GM12878 (cell line): Measurements from ENCODE around the gene PDF. TPM values are rescaled to one million over a fixed set of nuclear protein-coding genes. Genes with fewer than 3 reads are reported as not detected.

ENCODE experiments used
- BHLHE40 ChIP-seq, 2 experiments: fragments of 450-650 bp in 1 of 2; IDR thresholded peaks; 2 replicates each; pipeline ENCODE4 v1.6.1; 2011 to 2017; ENCODE audit warnings: low read depth in 2 of 2, borderline replicate concordance in 1 of 2, improper control_type of control experiment in 1 of 2, low read length in 1 of 2, mild to moderate bottlenecking in 1 of 2
- GATAD2B ChIP-seq: fragments of 450-650 bp; conservative IDR thresholded peaks from 2 replicates; pipeline ENCODE4 v1.6.1; 2017; ENCODE audit warnings: low read depth, mild to moderate bottlenecking, moderate library complexity
- HDAC2 ChIP-seq: fragments of 200-600 bp; sonication (generic); IDR thresholded peaks from 2 replicates; pipeline ENCODE4 v1.6.1; 2017
- MEF2A ChIP-seq: IDR thresholded peaks from 2 replicates; pipeline ENCODE4 v1.6.1; 2011; ENCODE audit warnings: low read depth, mild to moderate bottlenecking, low read length, moderate library complexity; ENCODE audit not compliant: insufficient read depth
- MEF2B ChIP-seq: fragments of 450-650 bp; IDR thresholded peaks from 2 replicates; pipeline ENCODE4 v1.6.1; 2018; ENCODE audit warnings: mild to moderate bottlenecking, moderate library complexity; ENCODE audit not compliant: partially characterized antibody, poor library complexity, severe bottlenecking
- NFYB ChIP-seq: IDR thresholded peaks from 2 replicates; pipeline ENCODE4 v1.6.1; 2011; ENCODE audit warnings: low read depth, mild to moderate bottlenecking, low read length, improper control_type of control experiment, moderate library complexity; ENCODE audit not compliant: insufficient read depth
- POLR2AphosphoS2 ChIP-seq: IDR thresholded peaks from 2 replicates; pipeline ENCODE4 v1.6.1; 2011; ENCODE audit warnings: low read depth, mild to moderate bottlenecking, low read length, improper control_type of control experiment, moderate library complexity
- RBBP5 ChIP-seq: fragments of 200-600 bp; sonication (generic); conservative IDR thresholded peaks from 2 replicates; pipeline ENCODE4 v1.6.1; 2016
- RELA ChIP-seq: fragments of 450-650 bp; IDR thresholded peaks from 2 replicates; pipeline ENCODE4 v1.8.0; 2014; ENCODE audit warnings: borderline replicate concordance; ENCODE audit not compliant: partially characterized antibody
- RFX5 ChIP-seq: IDR thresholded peaks from 2 replicates; pipeline ENCODE4 v1.6.1; 2011; ENCODE audit warnings: low read depth, low read length, improper control_type of control experiment
- SRF ChIP-seq, 2 experiments: IDR thresholded peaks; 2 replicates each; pipeline ENCODE4 v1.6.1; 2011; ENCODE audit warnings: low read depth in 2 of 2, low read length in 2 of 2, mild to moderate bottlenecking in 1 of 2, moderate library complexity in 1 of 2
- TCF3 ChIP-seq: IDR thresholded peaks from 2 replicates; pipeline ENCODE4 v1.6.1; 2012; ENCODE audit warnings: low read depth, mild to moderate bottlenecking, low read length, borderline replicate concordance; ENCODE audit not compliant: insufficient read depth
- polyA plus RNA-seq, 11 experiments: library from polyadenylated mRNA; depleted of rRNA in 4 of 11; unstranded in 6 of 11; stranded (reverse) in 5 of 11; fragments of >200 nt; fragmentation: Nextera tagmentation in 4 of 11; fragmentation: Illumina TruSeq in 1 of 11; extraction: Ambion mirVana in 4 of 11; extraction: Trizol in 1 of 11; gene quantifications; 1 replicate in 1 of 11; 2 replicates in 10 of 11; pipeline versions ENCODE4 v1.2.1 to v1.2.3, GENCODE V29; 2011 to 2016; ENCODE audit warnings: inconsistent platforms in 2 of 11, missing spikeins in 2 of 11, low read depth in 1 of 11
- total RNA-seq, 4 experiments: library from RNA; depleted of rRNA in 3 of 4; stranded (reverse); fragments of >200 nt in 3 of 4; fragmentation: Illumina TruSeq in 1 of 4; extraction: Trizol in 1 of 4; gene quantifications; 2 replicates each; pipeline versions ENCODE4 v1.2.1 to v1.2.3, GENCODE V29; 2013 to 2021
- TF ChIP-seq, protein P1 (sequence below): fragments of 450-650 bp; IDR thresholded peaks from 2 replicates; pipeline ENCODE4 v1.6.1; 2016; ENCODE audit warnings: mild to moderate bottlenecking
- TF ChIP-seq, protein P2 (sequence below): fragments of 450-650 bp; formaldehyde crosslinking; IDR thresholded peaks from 2 replicates; pipeline ENCODE4 v1.4.0; 2020; ENCODE audit warnings: mild to moderate bottlenecking, moderate library complexity
- TF ChIP-seq, protein P3 (sequence below): fragments of 450-650 bp; formaldehyde crosslinking; IDR thresholded peaks from 2 replicates; pipeline ENCODE4 v1.5.0; 2022; ENCODE audit warnings: mild to moderate bottlenecking, missing genetic modification characterization
- TF ChIP-seq, protein P4 (sequence below): IDR thresholded peaks from 2 replicates; pipeline ENCODE4 v1.6.1; 2011; ENCODE audit warnings: low read depth, low read length, improper control_type of control experiment, borderline replicate concordance
- TF ChIP-seq, protein P5 (sequence below): fragments of 450-650 bp; IDR thresholded peaks from 2 replicates; pipeline ENCODE4 v1.6.1; 2016; ENCODE audit warnings: mild to moderate bottlenecking

PDF gene
- total and polyA plus RNA-seq, 10 of the 15 experiments (the other 5 are each of a cell fraction or from before 2014, with no cell fraction given): 0.13 to 44.1 (median 16.7) TPM

DNA sequence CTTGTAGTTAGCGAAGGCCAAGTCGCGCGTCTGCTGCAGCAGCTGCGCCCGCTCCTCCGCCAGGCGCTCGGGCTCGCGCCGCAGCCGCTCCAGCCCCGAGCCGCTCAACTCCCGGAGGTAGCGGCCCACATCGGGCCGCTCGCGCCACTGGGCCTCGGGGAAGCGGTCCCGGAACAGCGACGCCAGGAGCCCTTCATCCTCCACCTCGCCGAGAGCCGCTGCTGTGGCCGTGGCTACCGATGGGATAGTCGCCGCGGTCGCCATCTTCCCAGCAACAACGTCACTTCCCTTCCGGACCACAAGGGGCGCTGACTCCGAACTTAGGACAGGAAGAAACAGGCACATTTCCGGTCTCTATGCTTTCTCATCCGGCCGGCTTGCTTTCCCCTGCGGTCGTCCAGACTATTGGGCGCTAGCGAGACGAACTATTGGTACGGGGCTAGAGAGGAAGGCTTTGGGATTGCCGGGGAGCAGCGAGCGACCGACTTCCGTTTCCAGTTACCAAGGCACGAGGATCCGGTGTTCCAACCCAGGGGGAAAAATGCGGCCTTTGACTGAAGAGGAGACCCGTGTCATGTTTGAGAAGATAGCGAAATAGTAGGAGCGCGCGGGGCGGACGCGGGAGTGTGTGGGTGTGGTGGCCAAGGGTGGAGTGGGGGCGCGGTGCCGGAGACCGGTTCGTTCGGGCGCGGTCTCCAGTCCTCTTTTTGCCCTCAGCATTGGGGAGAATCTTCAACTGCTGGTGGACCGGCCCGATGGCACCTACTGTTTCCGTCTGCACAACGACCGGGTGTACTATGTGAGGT lies 9.1 kb upstream of the PDF start, which contains the start of the genes COG8 and NIP7 (continued):
- TF ChIP-seq MEF2B (peak; percentile 11), RELA (peak; percentile 32), HDAC2 (no peak), MEF2A (0 out of 2 replicates have a peak, but pooled peaks have one; percentile 31), BHLHE40 (IDR thresholded peaks at IDR 0.05; ENCODE audit: borderline replicate concordance in 1 of 2, low read depth in 2 of 2, low read length in 1 of 2) (peak; percentile 36 to 63; a peak in 2 of 4 replicates), SRF (IDR thresholded peaks at IDR 0.05; ENCODE audit: low read depth in 2 of 2, low read length in 2 of 2) (0 out of 4 replicates have a peak, but pooled peaks of 1 of the 2 experiments have one; percentile 15), TCF3 (0 out of 2 replicates have a peak, but pooled peaks have one; percentile 59), GATAD2B (peak; percentile 49), POLR2AphosphoS2 (peak; percentile 58; the same call in 1 of the 2 replicates), RFX5 (no peak), NFYB (peak; percentile 78), RBBP5 (no peak)
- TF ChIP-seq, protein P1, sequence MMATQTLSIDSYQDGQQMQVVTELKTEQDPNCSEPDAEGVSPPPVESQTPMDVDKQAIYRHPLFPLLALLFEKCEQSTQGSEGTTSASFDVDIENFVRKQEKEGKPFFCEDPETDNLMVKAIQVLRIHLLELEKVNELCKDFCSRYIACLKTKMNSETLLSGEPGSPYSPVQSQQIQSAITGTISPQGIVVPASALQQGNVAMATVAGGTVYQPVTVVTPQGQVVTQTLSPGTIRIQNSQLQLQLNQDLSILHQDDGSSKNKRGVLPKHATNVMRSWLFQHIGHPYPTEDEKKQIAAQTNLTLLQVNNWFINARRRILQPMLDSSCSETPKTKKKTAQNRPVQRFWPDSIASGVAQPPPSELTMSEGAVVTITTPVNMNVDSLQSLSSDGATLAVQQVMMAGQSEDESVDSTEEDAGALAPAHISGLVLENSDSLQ: peak; percentile 36; the same call in 1 of the 2 replicates
- TF ChIP-seq, protein P2, sequence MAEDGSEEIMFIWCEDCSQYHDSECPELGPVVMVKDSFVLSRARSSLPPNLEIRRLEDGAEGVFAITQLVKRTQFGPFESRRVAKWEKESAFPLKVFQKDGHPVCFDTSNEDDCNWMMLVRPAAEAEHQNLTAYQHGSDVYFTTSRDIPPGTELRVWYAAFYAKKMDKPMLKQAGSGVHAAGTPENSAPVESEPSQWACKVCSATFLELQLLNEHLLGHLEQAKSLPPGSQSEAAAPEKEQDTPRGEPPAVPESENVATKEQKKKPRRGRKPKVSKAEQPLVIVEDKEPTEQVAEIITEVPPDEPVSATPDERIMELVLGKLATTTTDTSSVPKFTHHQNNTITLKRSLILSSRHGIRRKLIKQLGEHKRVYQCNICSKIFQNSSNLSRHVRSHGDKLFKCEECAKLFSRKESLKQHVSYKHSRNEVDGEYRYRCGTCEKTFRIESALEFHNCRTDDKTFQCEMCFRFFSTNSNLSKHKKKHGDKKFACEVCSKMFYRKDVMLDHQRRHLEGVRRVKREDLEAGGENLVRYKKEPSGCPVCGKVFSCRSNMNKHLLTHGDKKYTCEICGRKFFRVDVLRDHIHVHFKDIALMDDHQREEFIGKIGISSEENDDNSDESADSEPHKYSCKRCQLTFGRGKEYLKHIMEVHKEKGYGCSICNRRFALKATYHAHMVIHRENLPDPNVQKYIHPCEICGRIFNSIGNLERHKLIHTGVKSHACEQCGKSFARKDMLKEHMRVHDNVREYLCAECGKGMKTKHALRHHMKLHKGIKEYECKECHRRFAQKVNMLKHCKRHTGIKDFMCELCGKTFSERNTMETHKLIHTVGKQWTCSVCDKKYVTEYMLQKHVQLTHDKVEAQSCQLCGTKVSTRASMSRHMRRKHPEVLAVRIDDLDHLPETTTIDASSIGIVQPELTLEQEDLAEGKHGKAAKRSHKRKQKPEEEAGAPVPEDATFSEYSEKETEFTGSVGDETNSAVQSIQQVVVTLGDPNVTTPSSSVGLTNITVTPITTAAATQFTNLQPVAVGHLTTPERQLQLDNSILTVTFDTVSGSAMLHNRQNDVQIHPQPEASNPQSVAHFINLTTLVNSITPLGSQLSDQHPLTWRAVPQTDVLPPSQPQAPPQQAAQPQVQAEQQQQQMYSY (CRISPR knock-in tag): no peak
- TF ChIP-seq, protein P3, sequence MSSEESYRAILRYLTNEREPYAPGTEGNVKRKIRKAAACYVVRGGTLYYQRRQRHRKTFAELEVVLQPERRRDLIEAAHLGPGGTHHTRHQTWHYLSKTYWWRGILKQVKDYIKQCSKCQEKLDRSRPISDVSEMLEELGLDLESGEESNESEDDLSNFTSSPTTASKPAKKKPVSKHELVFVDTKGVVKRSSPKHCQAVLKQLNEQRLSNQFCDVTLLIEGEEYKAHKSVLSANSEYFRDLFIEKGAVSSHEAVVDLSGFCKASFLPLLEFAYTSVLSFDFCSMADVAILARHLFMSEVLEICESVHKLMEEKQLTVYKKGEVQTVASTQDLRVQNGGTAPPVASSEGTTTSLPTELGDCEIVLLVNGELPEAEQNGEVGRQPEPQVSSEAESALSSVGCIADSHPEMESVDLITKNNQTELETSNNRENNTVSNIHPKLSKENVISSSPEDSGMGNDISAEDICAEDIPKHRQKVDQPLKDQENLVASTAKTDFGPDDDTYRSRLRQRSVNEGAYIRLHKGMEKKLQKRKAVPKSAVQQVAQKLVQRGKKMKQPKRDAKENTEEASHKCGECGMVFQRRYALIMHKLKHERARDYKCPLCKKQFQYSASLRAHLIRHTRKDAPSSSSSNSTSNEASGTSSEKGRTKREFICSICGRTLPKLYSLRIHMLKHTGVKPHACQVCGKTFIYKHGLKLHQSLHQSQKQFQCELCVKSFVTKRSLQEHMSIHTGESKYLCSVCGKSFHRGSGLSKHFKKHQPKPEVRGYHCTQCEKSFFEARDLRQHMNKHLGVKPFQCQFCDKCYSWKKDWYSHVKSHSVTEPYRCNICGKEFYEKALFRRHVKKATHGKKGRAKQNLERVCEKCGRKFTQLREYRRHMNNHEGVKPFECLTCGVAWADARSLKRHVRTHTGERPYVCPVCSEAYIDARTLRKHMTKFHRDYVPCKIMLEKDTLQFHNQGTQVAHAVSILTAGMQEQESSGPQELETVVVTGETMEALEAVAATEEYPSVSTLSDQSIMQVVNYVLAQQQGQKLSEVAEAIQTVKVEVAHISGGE (CRISPR knock-in tag): peak; percentile 21; the same call in 1 of the 2 replicates
- TF ChIP-seq, protein P4, sequence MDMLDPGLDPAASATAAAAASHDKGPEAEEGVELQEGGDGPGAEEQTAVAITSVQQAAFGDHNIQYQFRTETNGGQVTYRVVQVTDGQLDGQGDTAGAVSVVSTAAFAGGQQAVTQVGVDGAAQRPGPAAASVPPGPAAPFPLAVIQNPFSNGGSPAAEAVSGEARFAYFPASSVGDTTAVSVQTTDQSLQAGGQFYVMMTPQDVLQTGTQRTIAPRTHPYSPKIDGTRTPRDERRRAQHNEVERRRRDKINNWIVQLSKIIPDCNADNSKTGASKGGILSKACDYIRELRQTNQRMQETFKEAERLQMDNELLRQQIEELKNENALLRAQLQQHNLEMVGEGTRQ: no peak; the same call in 1 of the 2 replicates
- TF ChIP-seq, protein P5, sequence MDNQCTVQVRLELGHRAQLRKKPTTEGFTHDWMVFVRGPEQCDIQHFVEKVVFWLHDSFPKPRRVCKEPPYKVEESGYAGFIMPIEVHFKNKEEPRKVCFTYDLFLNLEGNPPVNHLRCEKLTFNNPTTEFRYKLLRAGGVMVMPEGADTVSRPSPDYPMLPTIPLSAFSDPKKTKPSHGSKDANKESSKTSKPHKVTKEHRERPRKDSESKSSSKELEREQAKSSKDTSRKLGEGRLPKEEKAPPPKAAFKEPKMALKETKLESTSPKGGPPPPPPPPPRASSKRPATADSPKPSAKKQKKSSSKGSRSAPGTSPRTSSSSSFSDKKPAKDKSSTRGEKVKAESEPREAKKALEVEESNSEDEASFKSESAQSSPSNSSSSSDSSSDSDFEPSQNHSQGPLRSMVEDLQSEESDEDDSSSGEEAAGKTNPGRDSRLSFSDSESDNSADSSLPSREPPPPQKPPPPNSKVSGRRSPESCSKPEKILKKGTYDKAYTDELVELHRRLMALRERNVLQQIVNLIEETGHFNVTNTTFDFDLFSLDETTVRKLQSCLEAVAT: peak; percentile 83
